ENCODE measurements around the gene PLEKHM3. TPM values are rescaled to one million over a fixed set of nuclear protein-coding genes. Genes with fewer than 3 reads are reported as not detected.

Gene PLEKHM3
- total RNA-seq, 1 experiment from 2014 or later: 6.5 TPM

GRCh38 chr2:207996848-207997247 lies 28.5 kb downstream of the PLEKHM3 start:
- intact Hi-C loops (cut with micrococcal nuclease; ENCODE audit: unreplicated experiment): no loop called here
- TF ChIP-seq EZH2 (IDR thresholded peaks at IDR 0.05; ENCODE audit: borderline replicate concordance, low read depth, low read length, poor library complexity, severe bottlenecking): no peak
- no peak for TF ChIP-seq CTCF (conservative IDR thresholded peaks at IDR 0.05; ENCODE audit: low read depth, low read length)
- Histone ChIP-seq H3K9me3 (ENCODE audit: low read depth, low read length, poor library complexity, severe bottlenecking) (no peaks in the 10 kb centered on the region), H3K36me3 (ENCODE audit: insufficient read depth, low read length, poor library complexity, severe bottlenecking) (no peaks in the 10 kb centered on the region), H3K4me3 (ENCODE audit: low read depth, low read length, poor library complexity, severe bottlenecking) (no peak overlapping the region), H3K27ac (ENCODE audit: low read depth, low read length, poor library complexity, severe bottlenecking) (no peak overlapping the region), H3K4me1 (ENCODE audit: insufficient read depth, low read length, poor library complexity, severe bottlenecking) (no peaks in the 10 kb centered on the region), H3K27me3 (replicated peaks; ENCODE audit: insufficient read depth, low read depth, low read length, poor library complexity) (no peaks in the 10 kb centered on the region)
- DNase-seq (ENCODE audit: low spot score): no peak
- CTCF ChIA-PET: no interaction called here
- no TSS peak for BruUV-seq (replicated peaks)
- POLR2A ChIA-PET (ENCODE audit: low non-redundant PET): no interaction called here

GRCh38 chr2:207995887-207996286 lies 29.4 kb downstream of the PLEKHM3 start:
- ChIA-PET POLR2A (ENCODE audit: low non-redundant PET) (no interaction called here), CTCF (no interaction called here)
- DNase-seq (ENCODE audit: low spot score): no peak
- Histone ChIP-seq H3K4me3 (ENCODE audit: low read depth, low read length, poor library complexity, severe bottlenecking) (no peak overlapping the region), H3K27me3 (replicated peaks; ENCODE audit: insufficient read depth, low read depth, low read length, poor library complexity) (no peaks in the 10 kb centered on the region), H3K9me3 (ENCODE audit: low read depth, low read length, poor library complexity, severe bottlenecking) (no peaks in the 10 kb centered on the region), H3K27ac (ENCODE audit: low read depth, low read length, poor library complexity, severe bottlenecking) (no peak overlapping the region), H3K4me1 (ENCODE audit: insufficient read depth, low read length, poor library complexity, severe bottlenecking) (no peaks in the 10 kb centered on the region), H3K36me3 (ENCODE audit: insufficient read depth, low read length, poor library complexity, severe bottlenecking) (no peaks in the 10 kb centered on the region)
- no TSS peak for BruUV-seq (replicated peaks)
- intact Hi-C loops (cut with micrococcal nuclease; ENCODE audit: unreplicated experiment): no loop called here
- TF ChIP-seq CTCF (conservative IDR thresholded peaks at IDR 0.05; ENCODE audit: low read depth, low read length): no peak

GRCh38 chr2:207993151-207993763 lies 32.1 kb downstream of the PLEKHM3 start:
- CTCF ChIA-PET: no interaction called here
- DNase-seq (ENCODE audit: low spot score): no peak

More at GRCh38 chr2:207993151-207993763, 32.1 kb downstream of the PLEKHM3 start:
- TF ChIP-seq EZH2 (IDR thresholded peaks at IDR 0.05; ENCODE audit: borderline replicate concordance, low read depth, low read length, poor library complexity, severe bottlenecking) (no peak), CTCF (conservative IDR thresholded peaks at IDR 0.05; ENCODE audit: low read depth, low read length) (no peak)
- BruUV-seq (replicated peaks): no TSS peak
- POLR2A ChIA-PET (ENCODE audit: low non-redundant PET): no interaction called here
- Histone ChIP-seq H3K27me3 (replicated peaks; ENCODE audit: insufficient read depth, low read depth, low read length, poor library complexity) (no peaks in the 10 kb centered on the region), H3K4me3 (ENCODE audit: low read depth, low read length, poor library complexity, severe bottlenecking) (no peak overlapping the region), H3K9me3 (ENCODE audit: low read depth, low read length, poor library complexity, severe bottlenecking) (no peaks in the 10 kb centered on the region), H3K27ac (ENCODE audit: low read depth, low read length, poor library complexity, severe bottlenecking) (no peak overlapping the region), H3K4me1 (ENCODE audit: insufficient read depth, low read length, poor library complexity, severe bottlenecking) (no peaks in the 10 kb centered on the region), H3K36me3 (ENCODE audit: insufficient read depth, low read length, poor library complexity, severe bottlenecking) (no peaks in the 10 kb centered on the region)
- intact Hi-C loops (cut with micrococcal nuclease; ENCODE audit: unreplicated experiment): no loop called here

Data from A673 (cell line).